ENCODE measurements around the gene DNAJB12. TPM values are rescaled to one million over a fixed set of nuclear protein-coding genes. Genes with fewer than 3 reads are reported as not detected.
A peak's percentile ranks its signal among the peaks of the same experiment; 100 is the strongest.

The DNAJB12 gene
- total RNA-seq, 1 donor from 2014 or later = 23.0 TPM

DNA sequence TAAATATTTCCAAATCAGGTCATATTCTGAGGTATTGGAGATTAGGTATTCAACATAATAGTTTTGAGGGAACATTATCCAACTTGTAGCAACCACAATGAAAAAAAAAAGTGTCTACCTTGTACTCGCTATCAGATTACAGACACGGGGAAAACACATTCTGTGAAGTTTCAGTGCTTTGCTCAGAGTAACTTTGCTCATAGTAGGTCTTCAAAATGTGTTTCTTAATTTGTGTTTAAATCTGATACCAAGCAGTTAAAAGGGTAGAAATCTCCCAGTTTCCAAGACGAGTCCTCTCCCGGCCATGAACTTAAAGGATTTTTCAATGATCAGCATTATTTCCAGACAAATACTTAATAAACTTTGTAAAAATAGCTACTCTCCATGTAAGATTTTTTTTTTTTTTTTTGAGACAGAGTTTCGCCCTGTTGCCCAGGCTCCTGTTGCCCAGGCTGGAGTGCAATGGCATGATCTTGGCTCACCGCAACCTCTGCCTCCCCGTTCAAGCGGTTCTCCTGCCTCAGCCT is 41.8 kb downstream of the DNAJB12 start:
- no peak for DNase-seq
- Mint-ChIP-seq H3K4me3 (ENCODE audit: unreplicated experiment) (no peak overlapping the region), H3K9me3 (ENCODE audit: unreplicated experiment) (peaks cover 11% of the 10 kb centered on the region), H3K36me3 (ENCODE audit: unreplicated experiment) (no peaks in the 10 kb centered on the region), H3K27me3 (ENCODE audit: unreplicated experiment) (peaks cover 7% of the 10 kb centered on the region), H3K27ac (ENCODE audit: unreplicated experiment) (no peak overlapping the region), H3K4me1 (ENCODE audit: low read depth, unreplicated experiment) (peaks cover 30% of the 10 kb centered on the region)
- TF ChIP-seq, protein P1, sequence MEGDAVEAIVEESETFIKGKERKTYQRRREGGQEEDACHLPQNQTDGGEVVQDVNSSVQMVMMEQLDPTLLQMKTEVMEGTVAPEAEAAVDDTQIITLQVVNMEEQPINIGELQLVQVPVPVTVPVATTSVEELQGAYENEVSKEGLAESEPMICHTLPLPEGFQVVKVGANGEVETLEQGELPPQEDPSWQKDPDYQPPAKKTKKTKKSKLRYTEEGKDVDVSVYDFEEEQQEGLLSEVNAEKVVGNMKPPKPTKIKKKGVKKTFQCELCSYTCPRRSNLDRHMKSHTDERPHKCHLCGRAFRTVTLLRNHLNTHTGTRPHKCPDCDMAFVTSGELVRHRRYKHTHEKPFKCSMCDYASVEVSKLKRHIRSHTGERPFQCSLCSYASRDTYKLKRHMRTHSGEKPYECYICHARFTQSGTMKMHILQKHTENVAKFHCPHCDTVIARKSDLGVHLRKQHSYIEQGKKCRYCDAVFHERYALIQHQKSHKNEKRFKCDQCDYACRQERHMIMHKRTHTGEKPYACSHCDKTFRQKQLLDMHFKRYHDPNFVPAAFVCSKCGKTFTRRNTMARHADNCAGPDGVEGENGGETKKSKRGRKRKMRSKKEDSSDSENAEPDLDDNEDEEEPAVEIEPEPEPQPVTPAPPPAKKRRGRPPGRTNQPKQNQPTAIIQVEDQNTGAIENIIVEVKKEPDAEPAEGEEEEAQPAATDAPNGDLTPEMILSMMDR (IDR thresholded peaks at IDR 0.05; ENCODE audit: partially characterized antibody, unreplicated experiment) = no peak

DNA sequence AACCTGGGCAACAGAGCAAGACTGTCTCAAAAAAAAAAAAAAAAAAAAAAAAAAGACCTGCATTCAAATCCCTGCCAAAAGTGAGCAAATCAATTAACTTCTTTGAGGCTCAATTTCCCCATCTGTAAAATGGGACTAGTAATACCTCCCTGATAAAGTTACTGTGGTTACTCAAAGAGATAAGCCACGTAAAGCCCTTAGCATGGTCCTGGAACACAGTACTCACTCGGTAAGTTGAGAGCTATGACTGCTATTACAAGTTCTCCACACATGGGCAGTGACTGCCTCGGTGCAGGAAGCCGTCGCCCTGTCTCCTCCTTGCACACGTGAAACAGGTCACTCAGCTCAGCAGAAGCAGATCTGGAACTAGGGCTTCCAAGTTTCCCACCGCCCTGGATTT is 43.1 kb downstream of the DNAJB12 start:
- Mint-ChIP-seq H3K27me3 (ENCODE audit: unreplicated experiment) (peaks cover 5% of the 10 kb centered on the region), H3K27ac (ENCODE audit: unreplicated experiment) (no peak overlapping the region), H3K4me3 (ENCODE audit: unreplicated experiment) (no peak overlapping the region), H3K9me3 (ENCODE audit: unreplicated experiment) (peaks cover 8% of the 10 kb centered on the region), H3K4me1 (ENCODE audit: low read depth, unreplicated experiment) (peaks cover 28% of the 10 kb centered on the region), H3K36me3 (ENCODE audit: unreplicated experiment) (no peaks in the 10 kb centered on the region)
- DNase-seq = no peak
- TF ChIP-seq, protein P1 (IDR thresholded peaks at IDR 0.05; ENCODE audit: partially characterized antibody, unreplicated experiment) = no peak

DNA sequence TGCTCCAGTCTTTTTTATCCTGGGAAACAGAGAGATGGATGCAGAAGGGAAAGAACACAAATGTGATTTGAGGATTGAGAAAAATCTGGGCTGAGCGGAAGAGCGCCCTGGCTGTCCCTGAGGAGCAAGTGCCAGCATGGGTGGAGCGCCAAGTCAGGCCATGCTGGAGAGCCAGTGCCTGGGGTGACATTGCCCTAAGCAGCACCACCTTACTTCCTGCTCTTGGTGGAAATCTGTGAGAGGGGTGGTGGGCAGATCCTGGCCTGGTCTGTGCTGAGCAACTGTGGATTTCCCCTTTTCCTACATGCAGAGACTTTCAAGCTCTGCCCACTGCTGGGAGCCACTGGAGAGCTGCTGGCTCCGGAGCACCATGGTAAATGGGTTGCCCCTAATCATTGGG is 44.1 kb downstream of the DNAJB12 start:
- peaks cover 19% of the 10 kb centered on the region for H3K4me1 Mint-ChIP-seq (ENCODE audit: low read depth, unreplicated experiment)
- TF ChIP-seq, protein P1 (IDR thresholded peaks at IDR 0.05; ENCODE audit: partially characterized antibody, unreplicated experiment) = no peak
- H3K36me3 Mint-ChIP-seq (ENCODE audit: unreplicated experiment) = no peaks in the 10 kb centered on the region
- no peak for DNase-seq
- no peak overlapping the region for H3K27ac Mint-ChIP-seq (ENCODE audit: unreplicated experiment)
- H3K27me3 Mint-ChIP-seq (ENCODE audit: unreplicated experiment) = peaks cover 5% of the 10 kb centered on the region
- peaks cover 5% of the 10 kb centered on the region for H3K9me3 Mint-ChIP-seq (ENCODE audit: unreplicated experiment)
- peak overlapping the region; percentile 38 for H3K4me3 Mint-ChIP-seq (ENCODE audit: unreplicated experiment)

DNA sequence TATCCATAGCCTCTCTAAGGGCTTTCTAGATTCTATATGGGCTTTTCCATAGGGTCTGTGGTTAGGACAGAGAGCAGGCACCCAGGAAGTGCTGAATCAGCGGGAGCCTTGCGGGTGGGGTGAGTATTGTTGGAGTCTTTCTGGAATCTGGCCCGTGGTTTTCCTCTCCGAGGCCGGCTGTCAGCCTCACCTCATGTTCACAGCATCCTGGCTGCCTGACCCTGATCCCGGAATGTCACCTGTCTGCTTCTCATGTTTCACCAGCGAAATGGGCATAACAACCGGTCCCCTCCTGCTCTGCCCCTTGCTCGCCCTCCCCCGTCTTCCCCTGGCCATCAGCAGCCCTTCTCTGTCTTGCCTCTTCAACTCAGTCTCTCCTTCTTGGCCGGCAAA is 44.5 kb downstream of the DNAJB12 start:
- peaks cover 5% of the 10 kb centered on the region for H3K9me3 Mint-ChIP-seq (ENCODE audit: unreplicated experiment)
- peak overlapping the region; percentile 38 for H3K4me3 Mint-ChIP-seq (ENCODE audit: unreplicated experiment)
- no peak for DNase-seq
- peak overlapping the region; percentile 63 for H3K27ac Mint-ChIP-seq (ENCODE audit: unreplicated experiment)
- H3K27me3 Mint-ChIP-seq (ENCODE audit: unreplicated experiment) = peaks cover 5% of the 10 kb centered on the region
- no peaks in the 10 kb centered on the region for H3K36me3 Mint-ChIP-seq (ENCODE audit: unreplicated experiment)
- peaks cover 19% of the 10 kb centered on the region for H3K4me1 Mint-ChIP-seq (ENCODE audit: low read depth, unreplicated experiment)
- TF ChIP-seq, protein P1 (IDR thresholded peaks at IDR 0.05; ENCODE audit: partially characterized antibody, unreplicated experiment) = no peak

DNA sequence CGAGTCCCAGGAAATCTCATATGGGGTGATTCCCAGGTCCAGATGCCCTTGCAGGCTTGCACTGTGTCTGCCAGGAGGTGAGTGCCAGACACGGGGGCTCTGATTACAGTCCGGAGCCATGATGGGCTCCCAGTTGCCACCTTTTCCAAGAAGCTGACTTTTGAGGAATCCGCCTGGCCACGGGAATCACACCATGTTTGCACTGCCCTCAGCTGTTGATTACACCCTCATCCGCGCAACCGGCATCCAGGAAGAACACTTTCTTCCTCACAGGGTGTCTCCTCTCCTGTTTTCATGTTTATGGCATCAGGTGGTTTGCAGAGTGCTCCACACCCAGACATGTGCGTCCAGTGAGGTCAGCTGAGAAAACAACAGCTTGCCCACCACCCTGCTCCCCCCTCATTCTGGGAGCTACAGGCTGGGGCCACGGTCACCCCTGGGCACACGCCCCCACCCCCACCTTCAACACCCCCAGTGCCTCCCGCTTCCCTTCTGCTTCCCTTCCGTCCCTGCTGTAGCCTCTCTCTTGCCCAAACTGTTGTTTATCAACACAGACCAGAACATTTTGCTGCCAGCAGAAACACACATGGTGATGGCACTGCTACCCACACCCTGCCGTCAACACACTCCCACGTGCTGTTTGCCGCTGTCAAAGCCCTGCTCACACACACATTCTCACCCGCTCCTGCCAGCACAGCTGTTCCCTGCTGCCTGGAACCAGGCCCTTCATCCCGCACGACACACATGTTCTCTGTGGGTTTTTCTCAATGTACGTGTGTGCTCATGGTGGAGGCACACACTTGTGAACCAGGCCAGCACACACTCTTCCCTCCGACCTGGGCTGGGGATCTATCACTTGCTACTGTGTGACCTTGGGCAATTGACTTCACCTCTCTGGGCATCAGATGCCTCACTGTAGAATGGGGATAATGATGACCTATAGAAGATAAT is 45.2 kb downstream of the DNAJB12 start:
- TF ChIP-seq, protein P1 (IDR thresholded peaks at IDR 0.05; ENCODE audit: partially characterized antibody, unreplicated experiment) = no peak
- Mint-ChIP-seq H3K36me3 (ENCODE audit: unreplicated experiment) (no peaks in the 10 kb centered on the region), H3K4me1 (ENCODE audit: low read depth, unreplicated experiment) (peaks cover 19% of the 10 kb centered on the region), H3K4me3 (ENCODE audit: unreplicated experiment) (peak overlapping the region; percentile 4), H3K9me3 (ENCODE audit: unreplicated experiment) (peaks cover 5% of the 10 kb centered on the region), H3K27ac (ENCODE audit: unreplicated experiment) (peak overlapping the region; percentile 63), H3K27me3 (ENCODE audit: unreplicated experiment) (peaks cover 5% of the 10 kb centered on the region)
- DNase-seq = no peak
